Mesenchymal stem cell (in vitro differentiated cells and primary cell): Measurements from ENCODE around the gene TAF11L2.
"Not testable (repeated sequence)": the region's sequence is repeated elsewhere in the genome, so short reads cannot be mapped to it uniquely, and the experiment has no call there.

ENCODE experiments used
- DNase-seq: peaks from one replicate; pipeline ENCODE4 v3.0.0-alpha.2; 2013
- H2AFZ ChIP-seq: one replicate; pipeline ENCODE4 v1.6.1; 2013; ENCODE audit warnings: low read depth, mild to moderate bottlenecking, control low read depth, inconsistent platforms, low read length, moderate library complexity
- H2AK5ac ChIP-seq: 2 replicates; pipeline ENCODE4 v1.6.1; 2013; ENCODE audit warnings: low read length, moderate library complexity, mild to moderate bottlenecking, inconsistent platforms; ENCODE audit not compliant: severe bottlenecking
- H2BK120ac ChIP-seq: one replicate; pipeline ENCODE4 v1.6.1; 2013; ENCODE audit warnings: low read depth, mild to moderate bottlenecking, inconsistent platforms, low read length, moderate library complexity
- H2BK12ac ChIP-seq, 2 experiments: one replicate each; pipeline ENCODE4 v1.6.1; 2013; ENCODE audit warnings: inconsistent platforms in 2 of 2, low read length in 2 of 2, mild to moderate bottlenecking in 2 of 2, moderate library complexity in 2 of 2, control low read depth in 1 of 2
- H2BK15ac ChIP-seq: one replicate; pipeline ENCODE4 v1.6.1; 2013; ENCODE audit warnings: mild to moderate bottlenecking, low read depth, inconsistent platforms; ENCODE audit not compliant: poor library complexity, severe bottlenecking
- H2BK5ac ChIP-seq: 2 replicates; pipeline ENCODE4 v1.6.1; 2013; ENCODE audit warnings: low read depth, mild to moderate bottlenecking, low read length, control low read depth, inconsistent platforms; ENCODE audit not compliant: poor library complexity, severe bottlenecking
- H3K14ac ChIP-seq, 2 experiments: one replicate each; pipeline ENCODE4 v1.6.1; 2013; ENCODE audit warnings: inconsistent platforms in 2 of 2, low read length in 2 of 2, control low read depth in 1 of 2, mild to moderate bottlenecking in 1 of 2, moderate library complexity in 1 of 2
- H3K18ac ChIP-seq, 2 experiments: one replicate each; pipeline ENCODE4 v1.6.1; 2013; ENCODE audit warnings: inconsistent platforms in 2 of 2, low read length in 2 of 2, control low read depth in 1 of 2, low read depth in 1 of 2, mild to moderate bottlenecking in 1 of 2
- H3K23ac ChIP-seq, 2 experiments: one replicate each; pipeline ENCODE4 v1.6.1; 2013; ENCODE audit warnings: inconsistent platforms in 2 of 2, low read length in 2 of 2, mild to moderate bottlenecking in 2 of 2, moderate library complexity in 2 of 2, control low read depth in 1 of 2
- H3K27ac ChIP-seq: 2 replicates; pipeline ENCODE4 v1.5.1; 2013; ENCODE audit warnings: mild to moderate bottlenecking, moderate library complexity, low read length, control low read depth, inconsistent platforms; ENCODE audit not compliant: poor library complexity, severe bottlenecking
- H3K27me3 ChIP-seq, 2 experiments: 2 replicates each; pipeline versions ENCODE4 v1.6.1 to v1.7.0; 2013; ENCODE audit warnings: low read length in 2 of 2, mild to moderate bottlenecking in 2 of 2, moderate library complexity in 2 of 2, control low read depth in 1 of 2, inconsistent platforms in 1 of 2; ENCODE audit not compliant: control insufficient read depth in 1 of 2, insufficient read depth in 1 of 2
- H3K36me3 ChIP-seq, 2 experiments: 2 replicates each; pipeline versions ENCODE4 v1.6.1 to v1.7.0; 2013; ENCODE audit warnings: low read length in 2 of 2, control low read depth in 1 of 2, inconsistent platforms in 1 of 2, low read depth in 1 of 2, mild to moderate bottlenecking in 1 of 2; ENCODE audit not compliant: insufficient read depth in 2 of 2, control insufficient read depth in 1 of 2
- H3K4ac ChIP-seq, 2 experiments: one replicate each; pipeline ENCODE4 v1.6.1; 2013; ENCODE audit warnings: inconsistent platforms in 2 of 2, low read length in 2 of 2, mild to moderate bottlenecking in 2 of 2, moderate library complexity in 2 of 2, control low read depth in 1 of 2, low read depth in 1 of 2
- H3K4me1 ChIP-seq: 2 replicates; pipeline ENCODE4 v1.6.1; 2013; ENCODE audit warnings: low read depth, low read length, control low read depth; ENCODE audit not compliant: control insufficient read depth, insufficient read depth
- H3K4me2 ChIP-seq: 2 replicates; pipeline ENCODE4 v1.6.1; 2013; ENCODE audit warnings: low read length, mild to moderate bottlenecking, inconsistent platforms; ENCODE audit not compliant: poor library complexity, severe bottlenecking
- H3K4me3 ChIP-seq, 2 experiments: 2 replicates each; pipeline versions ENCODE4 v1.5.1 to v1.7.0; 2013; ENCODE audit warnings: low read length in 2 of 2, mild to moderate bottlenecking in 2 of 2, control low read depth in 1 of 2, low read depth in 1 of 2; ENCODE audit not compliant: insufficient read depth in 1 of 2
- H3K79me1 ChIP-seq: replicated peaks from 2 replicates; pipeline ENCODE4 v1.6.1; 2013; ENCODE audit warnings: mild to moderate bottlenecking, control low read depth, low read length, inconsistent platforms; ENCODE audit not compliant: poor library complexity, severe bottlenecking
- H3K9ac ChIP-seq: 2 replicates; pipeline ENCODE4 v1.7.0; 2013; ENCODE audit warnings: mild to moderate bottlenecking, low read length, moderate library complexity
- H3K9me3 ChIP-seq: 2 replicates; pipeline ENCODE4 v1.7.0; 2013; ENCODE audit warnings: mild to moderate bottlenecking, low read length; ENCODE audit not compliant: control insufficient read depth
- H4K8ac ChIP-seq: one replicate; pipeline ENCODE4 v1.6.1; 2013; ENCODE audit warnings: inconsistent platforms, mild to moderate bottlenecking, low read length, moderate library complexity
- H4K91ac ChIP-seq: one replicate; pipeline ENCODE4 v1.6.1; 2013; ENCODE audit warnings: mild to moderate bottlenecking, low read length, inconsistent platforms
- WGBS: methylation state at CpG from one replicate; pipeline ENCODE4 v1.1.7; 2013; ENCODE audit warnings: mixed read lengths; 5-methylcytosine and 5-hydroxymethylcytosine counted together

The TAF11L2 gene

GRCh38 chr5:17519508-17519907 lies 21.5 kb downstream of the TAF11L2 start:
- H3K36me3 ChIP-seq, H3K9me3 ChIP-seq, DNase-seq, H2AFZ ChIP-seq, H4K91ac ChIP-seq, H2BK15ac ChIP-seq, H3K4ac ChIP-seq, H3K27me3 ChIP-seq, H3K4me3 ChIP-seq, H2AK5ac ChIP-seq, H3K79me1 ChIP-seq, H3K27ac ChIP-seq, H2BK120ac ChIP-seq, H2BK5ac ChIP-seq, H4K8ac ChIP-seq, H2BK12ac ChIP-seq, H3K18ac ChIP-seq, H3K14ac ChIP-seq, H3K23ac ChIP-seq, H3K4me2 ChIP-seq, H3K4me1 ChIP-seq, H3K9ac ChIP-seq: not testable (repeated sequence)
- WGBS, result 92% methylated on average over 6 of the region's 14 CpGs

GRCh38 chr5:17521501-17521900 lies 23.5 kb downstream of the TAF11L2 start, which contains the start of gene TAF11L4:
Gene TAF11L4 (plus strand): TSS chr5:17521801.
- not testable (repeated sequence) for DNase-seq, H3K18ac ChIP-seq, H3K4me2 ChIP-seq, H2BK12ac ChIP-seq, H4K91ac ChIP-seq, H3K9ac ChIP-seq, H3K23ac ChIP-seq, H3K27ac ChIP-seq, H2BK5ac ChIP-seq, H2BK15ac ChIP-seq, H3K14ac ChIP-seq, H3K9me3 ChIP-seq, H3K4me1 ChIP-seq, H2AFZ ChIP-seq, H2BK120ac ChIP-seq, H2AK5ac ChIP-seq, H3K4me3 ChIP-seq, H4K8ac ChIP-seq, H3K27me3 ChIP-seq, H3K79me1 ChIP-seq, H3K4ac ChIP-seq, H3K36me3 ChIP-seq
- WGBS, result no CpG with 5 or more reads among the region's 15 CpGs

- WGBS, result no CpG with 5 or more reads among the region's 15 CpGs
- not testable (repeated sequence) for H3K18ac ChIP-seq, H2BK120ac ChIP-seq, H3K79me1 ChIP-seq, H3K23ac ChIP-seq, H2AK5ac ChIP-seq, H2BK5ac ChIP-seq, H3K27me3 ChIP-seq, H3K27ac ChIP-seq, H3K4me3 ChIP-seq, H3K14ac ChIP-seq, H2BK15ac ChIP-seq, H3K36me3 ChIP-seq, H3K4me1 ChIP-seq, H3K9me3 ChIP-seq, H4K91ac ChIP-seq, H2BK12ac ChIP-seq, H4K8ac ChIP-seq, DNase-seq, H3K4ac ChIP-seq, H3K4me2 ChIP-seq, H3K9ac ChIP-seq, H2AFZ ChIP-seq
These were observed 26.9 kb downstream of the TAF11L2 start, which contains the start of gene TAF11L5 for GRCh38 chr5:17524935-17525334. Gene TAF11L5 (plus strand): TSS chr5:17525235.

GRCh38 chr5:17526504-17526903 lies 28.5 kb downstream of the TAF11L2 start:
- not testable (repeated sequence) for H3K27ac ChIP-seq, H2AK5ac ChIP-seq, H2BK120ac ChIP-seq, H3K18ac ChIP-seq, H3K79me1 ChIP-seq, H3K9me3 ChIP-seq, H2AFZ ChIP-seq, H3K4ac ChIP-seq, H3K14ac ChIP-seq, H2BK12ac ChIP-seq, H2BK5ac ChIP-seq, H4K91ac ChIP-seq, H2BK15ac ChIP-seq, H4K8ac ChIP-seq, H3K4me1 ChIP-seq, DNase-seq, H3K36me3 ChIP-seq, H3K9ac ChIP-seq, H3K4me3 ChIP-seq, H3K27me3 ChIP-seq, H3K4me2 ChIP-seq, H3K23ac ChIP-seq
- WGBS, result 91% methylated on average over 6 of the region's 17 CpGs
